K562 (cell line): Measurements from ENCODE around the gene A1BG. TPM values are rescaled to one million over a fixed set of nuclear protein-coding genes. Genes with fewer than 3 reads are reported as not detected.

Source experiments
- CREB1 ChIP-seq, 2 experiments: sonication (generic) in 1 of 2; formaldehyde crosslinking in 1 of 2; IDR thresholded peaks; 2 replicates each; pipeline versions ENCODE4 v1.6.1 to v1.8.0; 2012 to 2022; ENCODE audit warnings: inconsistent platforms in 1 of 2, mild to moderate bottlenecking in 1 of 2, missing genetic modification reagents in 1 of 2, moderate library complexity in 1 of 2
- DACH1 ChIP-seq: fragments of 450-650 bp; IDR thresholded peaks from 2 replicates; pipeline ENCODE4 v1.6.1; 2018; ENCODE audit not compliant: partially characterized antibody
- EGR1 ChIP-seq: fragments of 450-650 bp; conservative IDR thresholded peaks from 2 replicates; pipeline ENCODE4 v1.6.1; 2017; ENCODE audit warnings: mild to moderate bottlenecking
- FOXP1 ChIP-seq: sonication (generic); formaldehyde crosslinking; IDR thresholded peaks from 2 replicates; pipeline ENCODE4 v1.8.0; 2022; ENCODE audit warnings: mild to moderate bottlenecking, missing genetic modification reagents
- GABPB2 ChIP-seq: fragments of 250-450 bp; sonication (Bioruptor Pico); conservative IDR thresholded peaks from 2 replicates; pipeline ENCODE4 v1.5.1; 2021; ENCODE audit warnings: mild to moderate bottlenecking
- GATA2 ChIP-seq: sonication (generic); formaldehyde crosslinking; IDR thresholded peaks from 2 replicates; pipeline ENCODE4 v1.4.0; 2020; ENCODE audit warnings: mild to moderate bottlenecking, missing genetic modification reagents
- HBP1 ChIP-seq: fragments of 450-650 bp; formaldehyde crosslinking; IDR thresholded peaks from 2 replicates; pipeline ENCODE4 v1.4.0; 2022; ENCODE audit warnings: missing genetic modification characterization
- HNRNPK ChIP-seq: fragments of 200-400 bp; formaldehyde crosslinking; IDR thresholded peaks from one replicate; pipeline ENCODE4 v1.6.1; 2018; ENCODE audit warnings: mild to moderate bottlenecking, low read depth, low read length; ENCODE audit not compliant: poor library complexity, severe bottlenecking
- IFI16 ChIP-seq: fragments of 250-450 bp; sonication (Bioruptor Pico); IDR thresholded peaks from 2 replicates; pipeline ENCODE4 v2.1.2; 2022; ENCODE audit warnings: mild to moderate bottlenecking, inconsistent platforms
- KLF10 ChIP-seq: fragments of 250-450 bp; sonication (Bioruptor Pico); IDR thresholded peaks from 2 replicates; pipeline ENCODE4 v1.6.1; 2021; ENCODE audit warnings: matching md5 sums
- KLF6 ChIP-seq: fragments of 250-450 bp; sonication (Bioruptor Pico); IDR thresholded peaks from 2 replicates; pipeline ENCODE4 v1.4.0; 2020; ENCODE audit warnings: mild to moderate bottlenecking, moderate library complexity, borderline replicate concordance
- NCOA4 ChIP-seq: fragments of 450-650 bp; IDR thresholded peaks from 2 replicates; pipeline ENCODE4 v1.6.1; 2018; ENCODE audit warnings: mild to moderate bottlenecking; ENCODE audit not compliant: partially characterized antibody
- PCBP1 ChIP-seq: fragments of 200-400 bp; formaldehyde crosslinking; IDR thresholded peaks from 2 replicates; pipeline ENCODE4 v1.6.1; 2018; ENCODE audit warnings: mild to moderate bottlenecking, low read depth, low read length; ENCODE audit not compliant: poor library complexity, severe bottlenecking
- POLR2H ChIP-seq: IDR thresholded peaks from 2 replicates; pipeline ENCODE4 v1.6.1; 2016; ENCODE audit warnings: missing genetic modification characterization, low read depth, mild to moderate bottlenecking, control low read depth, missing compliant biosample characterization, moderate library complexity
- RBM17 ChIP-seq: fragments of 200-400 bp; formaldehyde crosslinking; IDR thresholded peaks from 2 replicates; pipeline ENCODE4 v1.6.1; 2017; ENCODE audit warnings: low read depth, mild to moderate bottlenecking, low read length, borderline replicate concordance
- TFAM ChIP-seq: fragments of 250-450 bp; sonication (Bioruptor Pico); conservative IDR thresholded peaks from 2 replicates; pipeline ENCODE4 v1.5.0; 2021; ENCODE audit warnings: mild to moderate bottlenecking, moderate library complexity
- THRAP3 ChIP-seq: fragments of 450-650 bp; IDR thresholded peaks from 2 replicates; pipeline ENCODE4 v1.6.1; 2016; ENCODE audit warnings: mild to moderate bottlenecking, inconsistent platforms, borderline replicate concordance
- ZBTB17 ChIP-seq: fragments of 450-650 bp; formaldehyde crosslinking; IDR thresholded peaks from 2 replicates; pipeline ENCODE4 v1.4.0; 2020; ENCODE audit warnings: mild to moderate bottlenecking
- ZBTB43 ChIP-seq: sonication (generic); formaldehyde crosslinking; IDR thresholded peaks from 2 replicates; pipeline ENCODE4 v1.8.0; 2023; ENCODE audit warnings: mild to moderate bottlenecking, missing genetic modification reagents
- ZNF12 ChIP-seq: sonication (generic); formaldehyde crosslinking; IDR thresholded peaks from 2 replicates; pipeline ENCODE4 v1.4.0; 2020; ENCODE audit warnings: mild to moderate bottlenecking, missing genetic modification reagents
- ZNF134 ChIP-seq: fragments of 250-450 bp; sonication (Bioruptor Pico); conservative IDR thresholded peaks from 2 replicates; pipeline ENCODE4 v1.4.0; 2020
- ZNF609 ChIP-seq: sonication (generic); formaldehyde crosslinking; IDR thresholded peaks from 2 replicates; pipeline ENCODE4 v1.8.1; 2023; ENCODE audit warnings: missing genetic modification reagents, mild to moderate bottlenecking, borderline replicate concordance
- ZNF830 ChIP-seq: fragments of 250-450 bp; sonication (Bioruptor Pico); IDR thresholded peaks from 2 replicates; pipeline ENCODE4 v1.5.0; 2021; ENCODE audit warnings: mild to moderate bottlenecking
- polyA plus RNA-seq, 8 experiments: library from polyadenylated mRNA; depleted of rRNA in 4 of 8; stranded (reverse) in 5 of 8; unstranded in 3 of 8; fragments of >200 nt; fragmentation: Nextera tagmentation in 2 of 8; fragmentation: Illumina TruSeq in 1 of 8; extraction: Ambion mirVana in 2 of 8; extraction: Trizol in 1 of 8; gene quantifications; 2 replicates each; pipeline versions ENCODE4 v1.2.1 to v1.2.3, GENCODE V29; 2011 to 2014; ENCODE audit warnings: inconsistent platforms in 1 of 8, missing spikeins in 1 of 8
- total RNA-seq, 7 experiments: library from RNA; depleted of rRNA in 6 of 7; stranded (reverse); fragments of >200 nt in 6 of 7; fragmentation: Illumina TruSeq in 2 of 7; extraction: Trizol in 2 of 7; gene quantifications; 2 replicates each; pipeline versions ENCODE4 v1.2.1 to v1.2.3, GENCODE V29; 2011 to 2021; ENCODE audit warnings: low replicate concordance in 1 of 7

A1BG gene
- total and polyA plus RNA-seq, 9 of the 15 experiments (the other 6 are each of a cell fraction or from before 2014, with no cell fraction given) = 0.10 to 19.8 (median 2.6) TPM

- TF ChIP-seq ZBTB43 (CRISPR knock-in tag) (no peak), FOXP1 (CRISPR knock-in tag) (no peak), GATA2 (CRISPR knock-in tag) (no peak), EGR1 (peak; percentile 83), IFI16 (CRISPR knock-in tag) (no peak), KLF6 (CRISPR knock-in tag) (no peak), DACH1 (peak; percentile 15), ZNF609 (CRISPR knock-in tag) (0 out of 2 replicates have a peak, but pooled peaks have one; percentile 86), ZNF134 (no peak), ZNF12 (CRISPR knock-in tag) (peak; percentile 71), CREB1 (IDR thresholded peaks at IDR 0.05) (no peak), CREB1 (CRISPR knock-in tag; IDR thresholded peaks at IDR 0.05) (peak; percentile 20; the same call in 1 of the 2 replicates), HNRNPK (no peak), HBP1 (CRISPR knock-in tag) (no peak), ZNF830 (CRISPR knock-in tag) (no peak), GABPB2 (CRISPR knock-in tag) (no peak), TFAM (CRISPR knock-in tag) (no peak), RBM17 (no peak), KLF10 (CRISPR knock-in tag) (no peak), POLR2H (no peak), NCOA4 (no peak), THRAP3 (peak; percentile 63; the same call in 1 of the 2 replicates), ZBTB17 (CRISPR knock-in tag) (no peak), PCBP1 (no peak)
These were observed 8.6 kb upstream of the A1BG start (continued) for GRCh38 chr19:58361900-58362271.
